Neuronal stem cell (in vitro differentiated cells): ENCODE data around the gene IL36A. TPM values are rescaled to one million over a fixed set of nuclear protein-coding genes. Genes with fewer than 3 reads are reported as not detected.

Source experiments
- DNase-seq: peaks from one replicate; pipeline ENCODE4 v3.0.0-alpha.2; 2013; ENCODE audit warnings: low spot score
- H2AFZ ChIP-seq: one replicate; pipeline ENCODE4 v1.6.1; 2013; ENCODE audit warnings: mild to moderate bottlenecking, low read length, inconsistent platforms
- H2AK5ac ChIP-seq: 2 replicates; pipeline ENCODE4 v1.6.1; 2013; ENCODE audit warnings: low read depth, mild to moderate bottlenecking, inconsistent platforms, low read length, moderate library complexity, mixed read lengths
- H2BK120ac ChIP-seq: 2 replicates; pipeline ENCODE4 v1.6.1; 2013; ENCODE audit warnings: low read depth, mild to moderate bottlenecking, inconsistent platforms, low read length, moderate library complexity, mixed read lengths
- H2BK12ac ChIP-seq: one replicate; pipeline ENCODE4 v1.6.1; 2013; ENCODE audit warnings: low read length, inconsistent platforms
- H2BK15ac ChIP-seq: 2 replicates; pipeline ENCODE4 v1.6.1; 2013; ENCODE audit warnings: mild to moderate bottlenecking, low read length, inconsistent platforms, mixed read lengths
- H2BK5ac ChIP-seq: one replicate; pipeline ENCODE4 v1.6.1; 2013; ENCODE audit warnings: inconsistent platforms, mild to moderate bottlenecking, low read length, moderate library complexity
- H3K14ac ChIP-seq: one replicate; pipeline ENCODE4 v1.6.1; 2013; ENCODE audit warnings: low read length, inconsistent platforms
- H3K18ac ChIP-seq: 2 replicates; pipeline ENCODE4 v1.6.1; 2013; ENCODE audit warnings: low read length, inconsistent platforms
- H3K23ac ChIP-seq: 2 replicates; pipeline ENCODE4 v1.6.1; 2013; ENCODE audit warnings: low read depth, mild to moderate bottlenecking, mixed read lengths, low read length, inconsistent platforms; ENCODE audit not compliant: poor library complexity
- H3K27ac ChIP-seq: replicated peaks from 3 replicates; pipeline ENCODE4 v1.5.1; 2013; ENCODE audit warnings: low read length, inconsistent platforms
- H3K27me3 ChIP-seq, 3 experiments: 2 replicates each; pipeline ENCODE4 v1.6.1; 2013; ENCODE audit warnings: low read length in 3 of 3, mild to moderate bottlenecking in 2 of 3, inconsistent platforms in 1 of 3, low read depth in 1 of 3, mixed read lengths in 1 of 3, moderate library complexity in 1 of 3; ENCODE audit not compliant: control insufficient read depth in 3 of 3, insufficient read depth in 3 of 3
- H3K36me3 ChIP-seq, 2 donors: replicated peaks in 1 of 2; 2 replicates each; pipeline ENCODE4 v1.6.1; 2013; ENCODE audit warnings: low read length in 2 of 2; ENCODE audit not compliant: control insufficient read depth in 2 of 2, insufficient read depth in 2 of 2
- H3K4ac ChIP-seq: 2 replicates; pipeline ENCODE4 v1.6.1; 2013; ENCODE audit warnings: inconsistent platforms, mild to moderate bottlenecking, low read length, moderate library complexity
- H3K4me1 ChIP-seq, 2 donors: 1 replicate in 1 of 2; 2 replicates in 1 of 2; pipeline ENCODE4 v1.6.1; 2013; ENCODE audit warnings: low read length in 2 of 2, low read depth in 1 of 2; ENCODE audit not compliant: control insufficient read depth in 2 of 2, insufficient read depth in 1 of 2
- H3K4me2 ChIP-seq: one replicate; pipeline ENCODE4 v1.6.1; 2013; ENCODE audit warnings: mild to moderate bottlenecking, low read length, inconsistent platforms; ENCODE audit not compliant: insufficient read depth, poor library complexity, severe bottlenecking
- H3K4me3 ChIP-seq, 2 donors: 2 replicates each; pipeline ENCODE4 v1.5.1; 2013; ENCODE audit warnings: low read length in 2 of 2, mild to moderate bottlenecking in 2 of 2, inconsistent platforms in 1 of 2, moderate library complexity in 1 of 2
- H3K79me1 ChIP-seq: one replicate; pipeline ENCODE4 v1.6.1; 2013; ENCODE audit warnings: low read depth, mild to moderate bottlenecking, inconsistent platforms, low read length, moderate library complexity
- H3K9ac ChIP-seq: one replicate; pipeline ENCODE4 v1.6.1; 2013; ENCODE audit warnings: mild to moderate bottlenecking, low read depth, low read length, inconsistent platforms; ENCODE audit not compliant: poor library complexity
- H3K9me3 ChIP-seq, 2 donors: replicated peaks in 1 of 2; 2 replicates each; pipeline versions ENCODE3 to v1.6.1; 2013; ENCODE audit warnings: low read length in 2 of 2, mild to moderate bottlenecking in 2 of 2, inconsistent platforms in 1 of 2, low read depth in 1 of 2, mixed read lengths in 1 of 2, moderate library complexity in 1 of 2; ENCODE audit not compliant: control insufficient read depth in 2 of 2, insufficient read depth in 1 of 2
- H4K8ac ChIP-seq: one replicate; pipeline ENCODE4 v1.6.1; 2013; ENCODE audit warnings: low read depth, mild to moderate bottlenecking, inconsistent platforms, low read length, moderate library complexity
- H4K91ac ChIP-seq: one replicate; pipeline ENCODE4 v1.6.1; 2013; ENCODE audit warnings: low read length, low read depth, mild to moderate bottlenecking, inconsistent platforms; ENCODE audit not compliant: poor library complexity
- WGBS, 2 donors: extraction: QIAGEN DNeasy Blood & Tissue Kit; methylation state at CpG; one replicate each; pipeline ENCODE4 v1.1.7; 2013; ENCODE audit warnings: missing lambda C conversion rate in 2 of 2, mixed read lengths in 1 of 2; ENCODE audit not compliant: insufficient read length in 2 of 2, insufficient replicate concordance in 1 of 2; ENCODE audit errors: extremely low coverage in 2 of 2; 5-methylcytosine and 5-hydroxymethylcytosine counted together
- small RNA-seq: library from polyadenylated mRNA; stranded (forward); fragments of <200 nt; extraction: miRNeasy Mini kit (QIAGEN cat#:217004); gene quantifications from one replicate; pipeline ENCODE3, GENCODE V24; 2013; ENCODE audit not compliant: insufficient read depth

IL36A gene

DNA sequence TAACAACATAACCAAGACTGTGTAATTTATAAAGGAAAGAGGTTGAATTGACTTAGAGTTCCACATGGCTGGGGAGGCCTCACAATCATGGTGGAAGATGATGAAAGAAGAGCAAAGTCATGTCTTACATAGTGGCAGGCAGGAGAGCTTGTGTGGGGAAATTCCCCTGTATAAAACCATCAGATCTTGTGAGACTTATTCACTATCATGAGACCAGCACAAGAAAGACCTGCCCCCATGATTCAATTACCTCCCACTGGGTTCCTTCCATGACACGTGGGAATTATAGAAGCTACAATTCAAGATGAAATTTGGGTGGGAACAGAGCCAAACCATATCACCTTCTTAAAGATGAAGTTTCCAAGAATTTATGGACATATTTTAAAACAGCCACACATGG is 51.3 kb downstream of the IL36A start:
- H2BK12ac ChIP-seq, result no peak overlapping the region

DNA sequence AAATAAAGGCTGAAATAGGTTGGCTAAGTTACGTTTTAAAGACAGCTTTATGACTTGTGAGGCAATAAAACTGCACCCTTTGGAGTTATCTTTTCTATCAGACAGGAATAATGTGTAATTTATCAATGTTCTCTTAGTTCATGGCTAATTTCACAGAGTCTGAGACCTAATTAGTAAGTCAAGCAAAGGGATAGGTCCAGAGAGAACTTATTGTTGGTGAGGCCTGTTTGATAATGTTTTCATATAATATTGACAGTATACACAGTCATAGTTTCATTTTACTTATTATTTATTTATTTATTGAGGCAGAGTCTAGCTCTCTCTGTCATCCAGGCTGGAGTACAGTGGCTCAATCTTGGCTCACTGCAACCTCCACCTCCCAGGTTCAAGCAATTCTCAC is 51.9 kb downstream of the IL36A start:
- no peak overlapping the region for H2AFZ ChIP-seq
- H4K8ac ChIP-seq, result no peak overlapping the region
- H3K23ac ChIP-seq, result no peak overlapping the region
- H3K18ac ChIP-seq, result no peak overlapping the region
- H3K36me3 ChIP-seq, result no peaks in the 10 kb centered on the region
- H2BK12ac ChIP-seq, result no peak overlapping the region
- no peaks in the 10 kb centered on the region for H3K79me1 ChIP-seq
- H2BK15ac ChIP-seq, result no peak overlapping the region
- H2BK120ac ChIP-seq, result no peak overlapping the region
- H3K4me1 ChIP-seq, result peaks cover 0 to 1% of the 10 kb centered on the region in 2 donors
- no peak overlapping the region for H4K91ac ChIP-seq
- DNase-seq, result no peak
- peaks cover 0 to 2% of the 10 kb centered on the region in 2 donors for H3K9me3 ChIP-seq
- no CpG with 5 or more reads among the region's 1 CpG for WGBS, 2 donors
- H3K4me2 ChIP-seq, result no peak overlapping the region
- H2BK5ac ChIP-seq, result no peak overlapping the region
- no peak overlapping the region for H3K14ac ChIP-seq
- H3K4ac ChIP-seq, result no peak overlapping the region
- H2AK5ac ChIP-seq, result no peak overlapping the region
- H3K4me3 ChIP-seq, result no peak overlapping the region
- H3K9ac ChIP-seq, result no peak overlapping the region
- H3K27ac ChIP-seq, result no peak overlapping the region
- peaks cover 0 to 3% (median 0%) of the 10 kb centered on the region in 3 experiments for H3K27me3 ChIP-seq

More for the DNA sequence above, 51.3 kb downstream of the IL36A start:
- whole genome bisulfite sequencing, 2 donors, result no CpG with 5 or more reads among the region's 1 CpG
- peaks cover 0 to 1% of the 10 kb centered on the region in 2 donors for H3K4me1 ChIP-seq
- H3K14ac ChIP-seq, result no peak overlapping the region
- no peak overlapping the region for H2AK5ac ChIP-seq
- H4K8ac ChIP-seq, result no peak overlapping the region
- no peak overlapping the region for H3K18ac ChIP-seq
- DNase-seq, result no peak
- H3K4me3 ChIP-seq, result no peak overlapping the region
- no peaks in the 10 kb centered on the region for H3K79me1 ChIP-seq
- H2BK15ac ChIP-seq, result no peak overlapping the region
- H3K36me3 ChIP-seq, result no peaks in the 10 kb centered on the region
- no peak overlapping the region for H3K4me2 ChIP-seq
- no peak overlapping the region for H4K91ac ChIP-seq
- no peak overlapping the region for H3K23ac ChIP-seq
- H3K27me3 ChIP-seq, result peaks cover 0 to 3% (median 0%) of the 10 kb centered on the region in 3 experiments
- H3K4ac ChIP-seq, result no peak overlapping the region
- H3K27ac ChIP-seq, result no peak overlapping the region
- H3K9ac ChIP-seq, result no peak overlapping the region
- no peak overlapping the region for H2AFZ ChIP-seq
- H2BK120ac ChIP-seq, result no peak overlapping the region
- no peak overlapping the region for H2BK5ac ChIP-seq
- H3K9me3 ChIP-seq, result peaks cover 0 to 2% of the 10 kb centered on the region in 2 donors

Small RNA genes within 50 kb of the gene (small RNA-seq; reads per million reads assigned to genes)
- gene HMGN2P23, result not detected
